ENCODE measurements around the gene FRMD6.

The FRMD6 gene

DNA sequence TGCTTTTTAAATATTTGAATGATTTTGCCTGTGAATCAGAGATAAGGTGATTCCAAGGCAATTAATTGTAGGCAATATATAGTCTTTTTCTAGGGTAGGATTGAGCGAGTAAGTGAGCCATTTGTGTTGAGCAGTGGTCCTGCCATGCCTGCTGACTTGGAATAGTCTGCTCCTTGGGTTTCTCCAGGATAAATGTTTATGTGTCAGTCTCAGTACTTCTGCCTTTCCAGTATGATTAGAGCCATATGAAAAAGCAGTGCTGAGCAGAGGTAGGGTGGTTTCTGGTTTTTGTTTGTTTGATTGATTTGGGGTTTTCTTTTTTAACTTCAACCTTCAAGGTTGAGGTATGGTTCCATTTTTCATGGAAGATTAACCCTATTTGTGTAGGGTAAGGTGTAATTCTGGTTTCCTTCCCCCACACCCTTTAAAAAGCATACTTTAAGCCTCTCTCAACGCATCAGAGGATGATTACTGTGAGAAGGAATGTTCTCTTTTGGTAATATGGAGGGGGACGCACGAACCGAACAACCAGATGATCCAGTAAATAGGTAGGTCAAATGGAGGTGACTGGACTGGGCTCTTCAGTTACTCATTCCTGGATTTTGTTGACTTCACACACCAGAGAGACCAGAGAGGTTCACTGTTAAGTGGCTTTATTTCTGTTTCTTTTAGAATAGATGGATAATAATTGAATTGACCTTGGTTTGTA is 22.7 kb downstream of the FRMD6 start:
- DNase-seq, result no peak

DNA sequence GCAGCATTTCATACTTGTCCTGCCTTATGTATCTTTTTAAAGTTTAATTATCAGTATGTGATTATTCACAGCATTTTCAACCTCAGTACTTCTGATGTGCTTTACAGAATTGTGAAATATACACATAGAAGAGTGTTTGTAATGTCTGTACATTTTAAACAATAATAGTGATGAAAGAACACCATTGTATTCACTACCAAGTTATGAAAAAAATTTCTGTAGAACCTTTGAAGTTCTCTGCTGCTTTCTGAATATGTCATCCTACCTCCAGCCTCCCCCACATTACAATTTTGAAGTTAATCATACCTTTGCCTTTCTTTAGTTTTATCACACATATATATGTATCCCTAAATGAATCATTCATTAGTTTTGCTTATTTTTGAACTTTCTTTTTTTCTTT is 24.8 kb downstream of the FRMD6 start:
- DNase-seq, result no peak

DNA sequence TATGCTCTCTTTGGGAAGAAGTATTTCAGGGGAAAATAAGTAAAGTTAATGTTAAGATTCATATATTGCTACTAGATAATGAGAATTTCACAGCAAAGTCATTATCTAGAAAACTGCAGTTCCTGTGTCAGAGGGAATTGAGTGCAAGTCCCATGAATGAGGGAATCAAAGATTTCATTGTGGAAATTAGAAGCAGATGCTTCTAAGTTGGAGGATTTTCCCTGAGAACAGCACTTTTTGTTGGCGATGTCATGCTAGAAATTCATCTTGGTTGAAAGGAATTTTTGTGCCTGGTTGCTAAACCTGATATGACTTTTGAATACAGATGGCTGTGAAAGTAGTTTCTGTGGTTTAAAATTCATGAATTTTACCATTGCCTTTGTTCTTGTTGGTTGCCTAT is 25.6 kb downstream of the FRMD6 start:
- DNase-seq, result no peak

DNA sequence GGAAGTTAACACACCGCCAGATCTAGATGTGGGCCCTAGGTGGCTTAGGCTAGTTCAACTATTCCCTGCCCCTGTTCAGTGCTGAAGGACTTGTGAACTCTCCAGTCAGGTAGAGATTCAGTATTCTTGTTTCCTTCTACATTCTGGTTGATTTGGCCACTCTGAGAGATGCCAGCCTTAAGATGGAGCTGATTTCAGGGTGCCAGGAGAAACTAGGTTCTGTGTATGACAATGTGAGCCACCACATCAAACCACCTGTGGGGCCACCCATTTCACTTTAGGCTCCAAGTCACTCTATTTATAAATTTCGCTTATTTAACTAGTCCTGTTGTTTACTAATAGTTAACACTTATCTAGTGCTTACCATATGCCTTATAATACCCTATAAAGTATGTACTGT is 26.0 kb downstream of the FRMD6 start:
- no peak for DNase-seq

DNA sequence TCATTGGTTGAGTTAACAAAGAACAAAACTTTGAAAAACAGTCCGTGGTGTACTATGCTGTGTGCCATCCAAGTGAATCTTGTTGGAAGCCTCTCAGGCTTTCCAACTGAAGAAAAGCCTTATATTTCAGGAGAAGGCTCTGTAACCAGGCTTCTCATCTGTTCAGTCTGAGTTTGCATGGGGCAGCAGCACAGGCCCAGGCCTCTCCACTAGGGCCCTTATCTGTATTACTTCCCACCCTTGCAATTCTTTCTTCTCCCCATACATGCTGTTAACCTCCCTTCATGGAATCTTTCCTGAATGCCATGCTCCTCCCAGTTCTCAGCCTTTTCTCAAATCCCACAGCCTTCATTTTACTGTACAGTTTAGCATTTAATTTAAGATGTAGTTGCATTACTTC is 28.3 kb downstream of the FRMD6 start:
- DNase-seq, result no peak

DNA sequence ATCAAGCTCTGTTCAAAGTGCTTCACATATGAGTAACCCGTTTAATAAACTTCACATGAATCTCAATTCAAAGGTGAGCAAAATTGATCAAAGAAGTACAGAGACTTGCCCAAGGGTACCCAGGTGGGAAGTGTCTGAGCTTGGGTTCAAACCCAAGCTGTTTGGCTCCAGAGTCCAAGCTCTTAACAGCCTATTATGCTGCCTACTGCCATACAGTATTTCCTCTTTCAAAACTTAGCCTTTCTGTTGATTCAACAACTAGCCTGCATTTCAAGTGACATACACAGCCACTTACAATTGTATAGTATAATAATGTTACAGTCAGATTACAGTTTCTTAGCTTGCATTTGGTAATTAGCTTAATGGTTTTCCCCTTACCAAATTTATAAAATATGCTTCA is 29.7 kb downstream of the FRMD6 start:
- no peak for DNase-seq

DNA sequence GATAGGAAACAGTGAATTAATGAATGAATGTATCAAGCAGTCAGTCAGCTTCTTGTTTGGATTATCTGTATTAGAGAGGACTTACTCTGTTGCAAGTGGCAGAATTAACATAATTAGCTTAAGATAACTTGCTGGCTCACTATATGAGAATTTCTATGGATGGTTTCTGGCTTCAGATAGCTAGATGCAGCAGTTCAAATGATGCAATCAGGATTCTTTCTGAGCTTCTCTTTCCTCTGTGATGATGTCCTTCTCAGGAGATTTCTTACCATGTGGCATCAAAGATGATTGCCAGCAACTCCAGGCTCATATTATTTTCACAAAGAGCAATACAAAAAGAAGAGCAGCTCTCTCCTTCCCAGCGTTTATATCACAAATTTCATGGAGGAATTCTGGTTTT is 30.7 kb downstream of the FRMD6 start:
- no peak for DNase-seq

DNA sequence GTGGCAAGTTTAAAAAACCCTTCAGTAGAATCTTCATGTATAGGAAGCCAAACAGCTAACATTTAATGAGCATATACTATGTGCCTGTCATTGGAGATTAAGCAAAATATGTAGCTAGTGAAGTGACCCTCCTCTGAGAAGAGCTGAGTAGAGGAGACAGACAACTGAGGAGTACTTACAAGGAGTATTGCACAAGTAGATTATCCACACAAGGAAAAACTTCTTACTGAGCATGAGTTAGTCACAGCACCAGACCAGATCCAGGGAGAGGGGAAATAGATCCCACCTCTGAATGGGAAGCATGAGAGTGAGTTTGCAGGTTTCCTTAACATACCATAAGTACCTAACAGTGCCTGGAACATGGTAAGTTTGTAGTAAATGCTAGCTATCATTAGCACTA is 33.0 kb downstream of the FRMD6 start:
- DNase-seq, result no peak

DNA sequence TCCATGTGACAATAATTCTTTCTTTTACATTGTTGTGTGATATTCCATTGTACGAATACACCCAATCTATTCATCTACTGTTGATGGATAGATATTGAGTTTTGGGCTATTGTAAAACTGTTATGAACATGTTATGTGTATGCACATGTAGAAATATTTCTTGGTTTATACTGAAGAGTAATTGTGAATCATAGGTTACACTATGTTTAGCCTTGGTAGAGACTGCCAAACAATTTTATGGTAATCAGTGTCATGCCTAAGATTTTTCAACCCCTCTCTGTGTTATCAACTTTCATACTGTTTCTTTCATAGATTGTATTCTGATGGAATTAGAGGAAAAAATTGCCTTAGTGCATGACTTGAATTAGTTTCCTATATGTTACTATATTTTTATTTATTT is 39.5 kb downstream of the FRMD6 start:
- no peak for DNase-seq

DNA sequence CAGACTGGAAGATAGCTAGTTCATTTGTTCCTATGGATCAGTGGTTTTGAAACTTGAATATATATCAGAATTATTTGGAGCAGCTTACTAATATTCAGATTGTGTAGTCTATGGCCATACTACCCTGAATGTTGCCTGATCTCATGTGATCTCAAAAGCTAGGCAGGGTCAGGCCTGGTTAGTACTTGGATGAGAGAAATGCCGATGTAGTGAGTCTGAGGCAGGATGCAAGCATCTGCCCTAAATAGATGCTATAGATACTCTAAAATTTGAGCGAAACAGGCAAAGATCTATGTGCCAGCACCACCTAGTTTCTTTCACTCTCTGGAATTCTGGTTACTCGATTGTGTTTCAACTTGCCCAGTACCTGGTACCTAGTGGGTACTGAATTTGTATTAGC is 40.9 kb downstream of the FRMD6 start:
- DNase-seq, result no peak

DNA sequence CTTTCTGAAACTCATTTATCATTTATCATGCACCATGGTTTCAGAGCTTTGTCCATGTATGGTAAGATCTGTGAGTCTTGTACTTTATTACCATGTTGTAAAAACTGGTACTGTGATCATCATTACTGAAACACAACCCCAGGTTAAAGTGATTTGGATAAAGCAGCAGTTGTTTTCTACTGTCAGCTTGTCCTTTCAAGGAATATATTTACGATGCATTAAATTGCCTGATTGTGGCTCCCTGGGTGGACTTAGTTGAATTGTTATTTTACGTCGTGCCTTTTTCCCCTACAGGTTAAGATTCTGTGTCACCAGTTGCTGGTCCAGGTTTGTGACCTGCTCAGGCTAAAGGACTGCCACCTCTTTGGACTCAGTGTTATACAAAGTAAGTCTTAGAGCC is 46.1 kb downstream of the FRMD6 start:
- no peak for DNase-seq

DNA sequence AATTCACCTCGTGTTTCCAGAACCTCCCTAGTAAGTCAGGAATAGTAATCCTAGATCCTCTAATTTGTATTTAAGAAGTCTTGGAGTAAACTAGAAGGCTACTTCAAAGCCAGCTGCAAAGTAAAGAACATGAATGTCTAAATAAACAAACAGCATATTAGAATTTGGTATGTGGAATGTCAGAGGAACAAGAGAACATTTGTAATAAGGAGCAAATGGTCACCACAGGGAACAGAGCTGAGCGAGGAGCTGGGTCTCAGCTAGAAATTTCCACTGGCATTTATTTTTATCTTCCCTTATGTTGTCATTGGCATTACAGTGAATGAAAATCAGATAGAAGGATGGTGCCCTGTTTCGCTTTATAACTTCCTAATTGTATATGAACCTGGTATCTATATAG is 50.2 kb downstream of the FRMD6 start:
- no peak for DNase-seq

DNA sequence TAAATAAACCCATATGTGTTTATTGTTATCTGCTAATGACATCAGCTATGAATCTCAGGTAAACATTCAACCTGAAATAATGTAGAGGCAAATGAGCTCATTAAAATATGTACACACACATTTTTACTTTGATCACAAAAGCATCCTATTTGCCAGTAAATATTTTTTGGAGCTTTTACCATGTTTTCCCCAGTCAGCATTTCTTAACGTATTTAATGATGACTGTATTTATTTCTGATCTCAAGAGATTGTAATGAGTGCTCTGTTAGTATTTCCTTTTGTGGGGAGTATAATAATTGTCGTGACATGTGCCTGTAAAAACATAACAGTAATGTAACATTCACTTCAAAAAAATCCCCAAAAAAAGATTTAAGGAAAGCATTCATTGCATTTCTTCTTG is 52.1 kb downstream of the FRMD6 start:
- DNase-seq, result no peak

DNA sequence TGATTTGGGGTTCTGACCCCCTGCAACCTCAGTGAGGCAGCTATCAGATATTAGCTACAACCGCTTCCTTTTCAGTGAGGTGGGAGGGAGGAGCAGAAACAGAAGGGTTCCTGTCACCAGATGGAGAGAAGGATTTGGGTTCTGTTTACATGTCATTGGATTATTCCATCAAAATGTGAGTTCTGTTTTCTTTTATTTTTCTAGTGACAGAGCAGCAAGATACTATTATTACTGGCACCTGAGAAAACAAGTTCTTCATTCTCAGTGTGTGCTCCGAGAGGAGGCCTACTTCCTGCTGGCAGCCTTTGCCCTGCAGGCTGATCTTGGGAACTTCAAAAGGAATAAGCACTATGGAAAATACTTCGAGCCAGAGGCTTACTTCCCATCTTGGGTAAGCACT is 52.8 kb downstream of the FRMD6 start:
- DNase-seq, result no peak

DNA sequence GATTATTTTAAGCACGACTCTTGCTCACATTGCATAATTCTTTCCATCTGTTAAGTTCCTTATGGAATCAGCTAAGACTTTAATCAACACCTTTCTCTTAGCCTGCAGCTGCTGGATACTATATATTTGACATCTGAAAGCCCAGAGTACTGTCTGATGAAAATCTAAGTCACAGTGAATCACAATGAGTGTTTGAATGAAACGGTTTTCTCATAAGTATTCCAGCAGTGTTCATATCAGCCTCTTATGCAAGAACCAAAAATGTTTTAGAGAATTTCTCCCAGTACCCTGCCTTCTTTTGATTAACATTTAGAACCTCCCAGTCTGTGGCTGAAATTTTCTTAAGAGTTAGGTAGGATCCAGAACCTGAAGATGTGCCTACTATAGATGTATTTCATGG is 55.6 kb downstream of the FRMD6 start:
- DNase-seq, result no peak

DNA sequence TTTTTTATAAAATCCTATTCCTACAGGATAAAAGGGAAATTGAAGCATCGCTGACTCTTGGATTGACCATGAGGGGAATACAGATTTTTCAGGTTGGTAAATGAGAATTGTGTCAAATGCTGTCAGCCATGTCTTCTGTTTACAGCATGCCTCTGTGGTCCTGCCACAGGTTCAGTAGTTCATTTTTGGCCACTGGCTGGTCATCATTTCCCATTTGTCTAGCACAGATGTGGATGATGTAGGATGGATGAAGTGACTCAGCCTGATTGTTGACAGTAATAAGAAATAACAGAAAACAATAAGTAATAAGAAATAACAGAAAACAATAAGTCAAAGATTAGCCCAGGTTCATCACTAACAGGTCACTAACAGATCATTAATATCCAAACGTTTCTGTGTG is 59.8 kb downstream of the FRMD6 start:
- DNase-seq, result no peak

DNA sequence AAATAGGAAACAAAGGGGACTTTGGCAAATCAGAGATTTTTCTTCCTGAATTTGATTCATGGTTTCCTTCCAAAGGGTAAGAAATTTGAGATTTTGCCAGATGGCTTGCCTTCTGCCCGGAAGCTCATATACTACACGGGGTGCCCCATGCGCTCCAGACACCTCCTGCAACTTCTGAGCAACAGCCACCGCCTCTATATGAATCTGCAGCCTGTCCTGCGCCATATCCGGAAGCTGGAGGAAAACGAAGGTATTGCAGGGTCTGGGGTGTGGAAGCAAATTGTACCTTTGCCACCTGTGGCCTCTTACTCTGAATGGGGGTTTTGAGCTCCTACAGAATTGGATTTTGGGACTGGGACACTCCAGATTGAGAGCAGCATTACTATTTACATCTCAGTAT is 63.5 kb downstream of the FRMD6 start:
- no peak for DNase-seq

DNA sequence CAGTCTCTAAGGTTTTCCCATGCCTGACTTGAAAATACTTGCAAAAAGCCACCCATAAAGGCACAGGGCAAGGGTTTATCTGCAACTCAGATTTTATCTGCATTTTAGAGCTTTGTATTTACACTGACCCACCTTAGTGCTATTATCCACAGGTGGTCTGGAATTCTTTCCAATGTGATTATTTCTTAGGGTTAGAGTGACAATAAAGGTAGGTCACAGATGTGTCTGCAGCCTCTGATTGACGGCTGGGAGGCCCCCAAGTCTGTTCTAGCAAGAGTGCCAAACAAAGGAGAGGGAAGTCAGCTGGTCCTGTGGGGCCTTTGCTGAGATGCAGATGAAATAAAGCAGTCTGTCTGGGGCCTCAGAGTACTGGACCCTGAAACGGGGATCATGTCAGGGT is 64.0 kb downstream of the FRMD6 start:
- DNase-seq, result no peak

DNA sequence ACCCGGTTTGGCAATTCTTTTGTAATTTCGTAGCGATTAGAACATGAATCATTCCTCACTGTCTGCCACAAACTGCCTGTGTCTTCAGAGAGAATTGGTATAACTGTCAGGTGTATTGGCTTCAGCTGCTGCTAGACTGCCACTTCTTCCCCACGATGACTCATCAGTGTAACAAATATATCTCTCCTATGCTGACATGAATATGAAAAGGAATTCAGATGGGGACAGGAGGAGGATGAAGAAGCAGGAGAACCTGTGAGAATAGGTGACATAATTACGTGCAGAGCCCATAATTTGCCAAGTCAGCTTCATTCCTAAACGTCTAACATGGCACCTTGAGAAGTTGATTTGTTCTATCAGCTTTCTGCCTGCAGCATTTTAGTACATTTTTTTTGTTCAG is 64.9 kb downstream of the FRMD6 start:
- DNase-seq, result no peak

DNA sequence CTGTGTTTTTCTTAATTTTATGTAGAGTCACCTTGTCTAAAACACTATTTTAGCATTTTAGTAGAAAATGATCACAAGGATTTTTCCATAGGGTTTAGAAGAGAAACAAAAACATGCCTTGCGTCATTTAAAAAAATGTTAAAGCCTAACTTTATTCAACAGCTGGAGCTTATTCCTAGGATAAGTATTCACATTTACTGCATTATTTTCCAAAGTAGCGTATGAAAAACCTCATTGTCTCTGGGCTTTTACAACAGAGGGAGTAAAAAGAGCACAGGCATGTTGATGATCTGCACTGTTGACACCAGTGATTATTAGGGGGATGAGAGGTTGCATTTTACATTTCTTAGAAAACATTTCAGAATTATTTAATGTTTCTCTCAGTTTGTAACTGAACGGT is 66.1 kb downstream of the FRMD6 start:
- no peak for DNase-seq

DNA sequence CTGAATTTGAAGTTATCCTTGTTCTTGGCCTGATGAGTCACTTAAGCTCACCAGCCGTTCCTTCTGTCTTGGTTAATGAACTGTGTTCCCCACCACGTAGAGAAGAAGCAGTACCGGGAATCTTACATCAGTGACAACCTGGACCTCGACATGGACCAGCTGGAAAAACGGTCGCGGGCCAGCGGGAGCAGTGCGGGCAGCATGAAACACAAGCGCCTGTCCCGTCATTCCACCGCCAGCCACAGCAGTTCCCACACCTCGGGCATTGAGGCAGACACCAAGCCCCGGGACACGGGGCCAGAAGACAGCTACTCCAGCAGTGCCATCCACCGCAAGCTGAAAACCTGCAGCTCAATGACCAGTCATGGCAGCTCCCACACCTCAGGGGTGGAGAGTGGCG is 68.2 kb downstream of the FRMD6 start:
- no peak for DNase-seq

DNA sequence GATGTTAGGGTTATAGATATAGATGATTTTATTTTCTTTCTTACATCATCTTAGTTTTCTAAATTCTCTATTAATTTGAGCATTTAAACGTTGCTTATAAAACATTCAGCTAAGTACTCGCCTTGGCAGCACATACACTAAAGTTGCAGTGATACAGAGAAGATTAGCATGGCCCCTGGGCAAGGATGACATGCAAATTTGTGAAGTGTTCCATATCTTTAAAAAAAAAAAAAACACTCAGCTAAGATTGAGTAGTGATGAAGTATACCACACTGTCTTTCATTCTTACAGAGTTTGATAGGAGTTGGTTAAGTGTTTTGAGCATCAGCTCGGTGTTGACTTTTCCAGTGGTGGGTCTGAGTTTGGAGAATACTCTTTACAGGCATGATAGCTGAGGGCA is 72.3 kb downstream of the FRMD6 start:
- DNase-seq, result no peak

DNA sequence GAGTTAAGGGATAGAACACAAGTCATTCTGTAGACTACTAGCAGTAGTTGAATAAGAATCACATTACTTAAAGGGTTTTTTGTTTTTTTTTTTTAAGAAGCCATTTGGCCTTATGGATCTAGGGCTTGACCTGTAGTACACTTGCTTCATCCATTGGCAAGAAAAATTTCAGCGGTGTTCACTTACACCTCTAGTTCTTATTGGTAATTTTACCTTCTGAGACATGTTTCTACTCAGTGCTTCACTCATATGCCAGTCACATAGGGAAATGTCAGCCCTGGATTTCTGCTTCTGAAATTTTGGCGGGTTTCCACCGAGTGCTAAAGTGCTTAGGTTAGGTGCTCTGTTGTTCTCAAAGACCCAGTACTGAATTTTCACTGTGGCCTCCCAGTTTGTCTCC is 72.9 kb downstream of the FRMD6 start:
- no peak for DNase-seq

DNA sequence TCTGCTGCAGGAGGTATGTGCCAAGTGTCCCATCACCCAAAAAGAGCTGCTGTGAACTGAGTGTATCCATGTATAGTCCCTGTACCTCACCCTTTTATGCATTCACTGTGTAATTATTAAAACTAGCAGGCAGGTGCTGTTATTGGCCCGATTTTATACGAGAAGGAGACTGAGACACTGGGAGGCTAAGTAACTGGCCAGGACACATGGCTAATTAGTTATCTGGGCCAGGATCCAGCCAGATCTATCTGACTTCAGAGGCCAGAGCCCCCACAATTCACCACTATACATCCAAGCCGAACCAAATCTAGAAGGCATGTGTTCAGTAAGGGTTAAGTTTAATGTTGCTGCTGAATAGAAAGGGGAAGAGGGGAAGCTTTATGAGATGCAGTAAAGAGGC is 73.4 kb downstream of the FRMD6 start:
- DNase-seq, result no peak

DNA sequence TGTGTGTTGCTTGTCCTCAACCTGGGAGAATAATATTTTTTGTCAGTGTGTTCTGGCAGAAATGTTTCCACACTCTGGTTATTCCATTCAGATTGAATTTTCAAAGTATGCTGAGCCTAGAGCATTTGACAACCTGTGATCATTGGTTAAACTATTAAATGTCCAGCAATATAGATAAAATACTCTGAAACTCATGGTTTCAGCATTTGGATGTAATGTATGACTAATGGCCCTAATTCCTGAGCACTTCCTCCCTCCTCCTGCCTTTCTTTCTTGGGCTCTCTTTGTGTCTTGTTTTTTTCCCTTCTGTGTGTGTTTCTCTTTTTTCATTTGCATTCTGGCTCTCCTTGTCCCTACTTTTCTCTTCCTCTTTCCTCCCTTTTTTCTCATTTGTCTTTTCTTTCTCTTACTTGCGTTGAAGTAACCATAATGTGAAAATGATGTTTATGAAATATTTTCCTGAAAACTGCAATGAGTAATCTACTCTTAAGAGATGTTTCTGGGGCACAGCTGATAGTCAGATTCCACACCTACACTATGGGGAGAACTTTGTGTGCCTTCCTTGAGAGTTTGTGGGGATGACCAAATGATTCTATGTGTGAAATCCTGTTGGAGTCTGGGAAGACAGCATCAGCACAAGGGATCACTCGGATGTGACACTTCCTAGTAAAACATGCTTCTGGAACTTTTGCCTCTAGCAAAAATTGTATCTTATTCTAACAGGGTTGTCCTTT is 74.6 kb downstream of the FRMD6 start:
- no peak for DNase-seq

All from KG1 (cell line).